ENCODE measurements around the gene HNRNPLL. TPM values are rescaled to one million over a fixed set of nuclear protein-coding genes. Genes with fewer than 3 reads are reported as not detected.

The HNRNPLL gene
- total RNA-seq, 4 donors from 2014 or later = 47.3 to 79.1 (median 68.7) TPM

DNA sequence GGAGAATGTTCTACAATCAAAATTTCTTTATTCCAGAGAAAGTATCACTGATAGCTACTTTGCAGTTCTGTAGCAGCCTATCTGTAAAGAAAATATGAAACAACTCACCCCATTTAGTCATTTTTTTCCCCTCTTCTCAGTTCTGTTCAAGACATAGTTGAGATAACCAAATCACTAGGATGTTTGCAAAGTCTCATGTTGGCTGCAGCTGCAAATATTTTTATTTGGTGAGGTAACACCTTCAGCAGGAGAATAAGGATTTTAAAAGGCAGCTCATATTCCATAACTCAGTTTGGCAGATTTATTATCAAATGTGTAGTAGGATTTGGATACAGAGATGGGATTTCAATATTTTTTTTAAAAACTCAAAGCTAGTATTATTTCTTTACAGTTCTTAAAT lies 41.0 kb downstream of the HNRNPLL start:
- Histone ChIP-seq H3K4me3 (no peak overlapping the region), H3K27ac (no peak overlapping the region), H3K36me3 (peaks cover 0 to 68% of the 10 kb centered on the region in 2 donors), H3K27me3 (no peaks in the 10 kb centered on the region), H3K4me1 (peaks cover 0 to 7% (median 0%) of the 10 kb centered on the region in 3 donors), H3K9me3 (no peaks in the 10 kb centered on the region)
- no peak for ATAC-seq
- TF ChIP-seq POLR2AphosphoS5 (IDR thresholded peaks at IDR 0.05) (no peak), POLR2A (IDR thresholded peaks at IDR 0.05) (no peak), EP300 (IDR thresholded peaks at IDR 0.05) (no peak)
- TF ChIP-seq, protein P1, sequence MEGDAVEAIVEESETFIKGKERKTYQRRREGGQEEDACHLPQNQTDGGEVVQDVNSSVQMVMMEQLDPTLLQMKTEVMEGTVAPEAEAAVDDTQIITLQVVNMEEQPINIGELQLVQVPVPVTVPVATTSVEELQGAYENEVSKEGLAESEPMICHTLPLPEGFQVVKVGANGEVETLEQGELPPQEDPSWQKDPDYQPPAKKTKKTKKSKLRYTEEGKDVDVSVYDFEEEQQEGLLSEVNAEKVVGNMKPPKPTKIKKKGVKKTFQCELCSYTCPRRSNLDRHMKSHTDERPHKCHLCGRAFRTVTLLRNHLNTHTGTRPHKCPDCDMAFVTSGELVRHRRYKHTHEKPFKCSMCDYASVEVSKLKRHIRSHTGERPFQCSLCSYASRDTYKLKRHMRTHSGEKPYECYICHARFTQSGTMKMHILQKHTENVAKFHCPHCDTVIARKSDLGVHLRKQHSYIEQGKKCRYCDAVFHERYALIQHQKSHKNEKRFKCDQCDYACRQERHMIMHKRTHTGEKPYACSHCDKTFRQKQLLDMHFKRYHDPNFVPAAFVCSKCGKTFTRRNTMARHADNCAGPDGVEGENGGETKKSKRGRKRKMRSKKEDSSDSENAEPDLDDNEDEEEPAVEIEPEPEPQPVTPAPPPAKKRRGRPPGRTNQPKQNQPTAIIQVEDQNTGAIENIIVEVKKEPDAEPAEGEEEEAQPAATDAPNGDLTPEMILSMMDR (IDR thresholded peaks at IDR 0.05) = no peak

- H3K9me3 ChIP-seq = no peaks in the 10 kb centered on the region
- ATAC-seq = no peak
- H3K27ac ChIP-seq = no peak overlapping the region
- TF ChIP-seq EP300 (IDR thresholded peaks at IDR 0.05) = no peak
- no peak for TF ChIP-seq POLR2A (IDR thresholded peaks at IDR 0.05)
- TF ChIP-seq POLR2AphosphoS5 (IDR thresholded peaks at IDR 0.05) = no peak
- TF ChIP-seq, protein P1 (IDR thresholded peaks at IDR 0.05) = no peak
- peaks cover 0 to 7% (median 0%) of the 10 kb centered on the region in 3 donors for H3K4me1 ChIP-seq
- WGBS, 2 donors (ENCODE audit: low coverage in 1 of 2) = 83 to 96% methylated on average over 1 to 2 of the region's 2 CpGs
- H3K4me3 ChIP-seq = no peak overlapping the region
- peaks cover 0 to 52% of the 10 kb centered on the region in 2 donors for H3K36me3 ChIP-seq
- no peaks in the 10 kb centered on the region for H3K27me3 ChIP-seq
These were observed 42.6 kb downstream of the HNRNPLL start for GRCh38 chr2:38560092-38560491.

DNA sequence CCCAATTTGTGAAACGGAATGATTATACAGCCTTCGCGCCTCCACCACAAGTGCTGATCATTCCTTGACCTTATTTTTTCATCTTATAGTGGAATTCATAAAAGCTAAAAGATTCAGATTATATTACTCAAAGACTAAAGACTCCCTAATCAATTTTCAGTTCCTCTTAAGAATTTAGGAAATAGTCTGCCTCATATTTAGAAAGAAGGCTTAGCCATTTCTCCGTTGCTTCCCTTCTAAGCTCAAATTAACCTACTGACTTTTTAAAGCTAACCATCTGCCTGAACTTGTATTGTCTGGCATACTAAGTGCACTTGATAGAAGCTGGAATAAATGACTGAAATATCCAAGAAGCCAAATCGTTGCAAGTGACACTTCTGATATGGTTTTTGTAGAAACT lies 44.7 kb downstream of the HNRNPLL start:
- no peaks in the 10 kb centered on the region for H3K27me3 ChIP-seq
- WGBS, 2 donors (ENCODE audit: low coverage in 1 of 2) = 92 to 95% methylated on average over 5 of the region's 5 CpGs
- no peak for ATAC-seq

GRCh38 chr2:38557217-38557616 lies 45.5 kb downstream of the HNRNPLL start:
- H3K4me1 ChIP-seq = peaks cover 0 to 6% (median 0%) of the 10 kb centered on the region in 3 donors
- H3K27me3 ChIP-seq = no peaks in the 10 kb centered on the region
- TF ChIP-seq POLR2A (IDR thresholded peaks at IDR 0.05) = no peak
- TF ChIP-seq, protein P1 (IDR thresholded peaks at IDR 0.05) = no peak
- no peak for TF ChIP-seq POLR2AphosphoS5 (IDR thresholded peaks at IDR 0.05)
- no peak for TF ChIP-seq EP300 (IDR thresholded peaks at IDR 0.05)
- H3K9me3 ChIP-seq = no peaks in the 10 kb centered on the region
- no peak for ATAC-seq
- no peak overlapping the region for H3K27ac ChIP-seq
- whole genome bisulfite sequencing, 2 donors (ENCODE audit: low coverage in 1 of 2) = 69 to 92% methylated on average over 2 of the region's 2 CpGs
- no peak overlapping the region for H3K4me3 ChIP-seq
- H3K36me3 ChIP-seq = peaks cover 0 to 30% of the 10 kb centered on the region in 2 donors

More for the DNA sequence above, 44.7 kb downstream of the HNRNPLL start:
- H3K4me1 ChIP-seq = peaks cover 0 to 7% (median 0%) of the 10 kb centered on the region in 3 donors
- H3K27ac ChIP-seq = no peak overlapping the region
- TF ChIP-seq EP300 (IDR thresholded peaks at IDR 0.05) (no peak), POLR2AphosphoS5 (IDR thresholded peaks at IDR 0.05) (no peak), POLR2A (IDR thresholded peaks at IDR 0.05) (no peak)
- TF ChIP-seq, protein P1 (IDR thresholded peaks at IDR 0.05) = no peak
- peaks cover 0 to 31% of the 10 kb centered on the region in 2 donors for H3K36me3 ChIP-seq
- H3K9me3 ChIP-seq = no peaks in the 10 kb centered on the region
- no peak overlapping the region for H3K4me3 ChIP-seq

DNA sequence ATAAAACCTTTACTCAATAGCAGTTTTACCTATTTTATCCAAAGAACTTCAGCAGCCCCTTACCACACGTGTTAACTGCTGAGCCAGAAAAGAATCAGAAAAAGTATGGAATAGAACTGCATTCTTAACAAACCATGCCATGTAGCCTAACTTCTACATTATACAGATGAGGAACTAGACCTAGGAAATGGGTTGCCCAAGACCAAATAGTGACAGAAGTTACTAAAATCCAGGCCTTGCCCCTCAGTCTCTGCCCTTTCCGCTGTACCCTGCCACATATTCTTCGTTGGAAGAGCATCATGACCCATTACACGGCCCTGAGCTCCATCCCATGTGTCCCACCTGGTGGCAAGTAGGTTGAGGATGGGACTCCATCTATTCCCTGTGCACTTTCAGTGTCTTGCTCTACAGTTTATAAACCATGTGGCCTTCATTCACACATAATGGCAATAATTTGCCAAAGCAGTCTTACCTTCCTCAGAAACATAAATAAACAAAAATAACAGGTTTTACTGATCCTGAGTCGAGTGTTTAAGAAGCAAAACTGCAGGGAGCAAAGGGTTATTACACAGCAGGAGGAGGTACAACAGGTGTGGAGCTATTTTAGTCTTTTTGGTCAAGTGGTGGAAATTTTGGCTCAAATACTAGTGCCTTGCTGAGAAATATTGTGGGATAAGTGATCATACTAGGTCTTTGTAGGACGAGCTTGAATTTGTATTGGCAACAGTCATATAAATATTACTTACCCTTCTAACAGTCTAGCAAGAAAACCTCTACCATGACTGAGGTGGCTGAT lies 46.5 kb downstream of the HNRNPLL start:
- WGBS, 2 donors (ENCODE audit: low coverage in 1 of 2) = 65 to 76% methylated on average over 5 to 6 of the region's 6 CpGs
- no peak for TF ChIP-seq POLR2AphosphoS5 (IDR thresholded peaks at IDR 0.05)
- no peak for TF ChIP-seq POLR2A (IDR thresholded peaks at IDR 0.05)
- no peak for TF ChIP-seq EP300 (IDR thresholded peaks at IDR 0.05)
- TF ChIP-seq, protein P1 (IDR thresholded peaks at IDR 0.05) = no peak
- H3K4me3 ChIP-seq = no peak overlapping the region
- H3K4me1 ChIP-seq = peaks cover 0 to 3% (median 0%) of the 10 kb centered on the region in 3 donors
- H3K27me3 ChIP-seq = no peaks in the 10 kb centered on the region
- ATAC-seq = no peak
- H3K9me3 ChIP-seq = no peaks in the 10 kb centered on the region
- H3K36me3 ChIP-seq = peaks cover 0 to 20% of the 10 kb centered on the region in 2 donors
- no peak overlapping the region for H3K27ac ChIP-seq

Measured in gastroesophageal sphincter (tissue), 4 donors.